Suprapubic skin (tissue), 3 donors: Measurements from ENCODE around the gene LY6G6D.

Source experiments
- CTCF ChIP-seq, 2 donors: fragments of 200-600 bp in 1 of 2; fragments of 450-650 bp in 1 of 2; sonication (generic) in 1 of 2; IDR thresholded peaks; one replicate each; pipeline ENCODE4 v1.5.1; 2016 to 2019; ENCODE audit warnings: antibody characterized with exemption in 2 of 2, mild to moderate bottlenecking in 1 of 2, moderate library complexity in 1 of 2
- EP300 ChIP-seq: sonication (generic); formaldehyde crosslinking; IDR thresholded peaks from one replicate; pipeline ENCODE4 v1.6.1; 2017; ENCODE audit warnings: antibody characterized with exemption
- POLR2A ChIP-seq, 2 donors: fragments of 450-650 bp; IDR thresholded peaks; one replicate each; pipeline ENCODE4 v1.6.1; 2017; ENCODE audit warnings: antibody characterized with exemption in 2 of 2, mild to moderate bottlenecking in 2 of 2, moderate library complexity in 2 of 2

GRCh38 chr6:31676904-31677303 is 38.2 kb upstream of the LY6G6D start:
- TF ChIP-seq CTCF (IDR thresholded peaks at IDR 0.05) = no peak
- no peak for TF ChIP-seq POLR2A (IDR thresholded peaks at IDR 0.05)
- no peak for TF ChIP-seq EP300
